ENCODE data around the gene AKAP8L. TPM values are rescaled to one million over a fixed set of nuclear protein-coding genes. Genes with fewer than 3 reads are reported as not detected.

AKAP8L gene
- total and polyA plus RNA-seq, 10 of the 15 experiments (the other 5 are each of a cell fraction or from before 2014, with no cell fraction given), result 0.66 to 64.3 (median 40.0) TPM

DNA sequence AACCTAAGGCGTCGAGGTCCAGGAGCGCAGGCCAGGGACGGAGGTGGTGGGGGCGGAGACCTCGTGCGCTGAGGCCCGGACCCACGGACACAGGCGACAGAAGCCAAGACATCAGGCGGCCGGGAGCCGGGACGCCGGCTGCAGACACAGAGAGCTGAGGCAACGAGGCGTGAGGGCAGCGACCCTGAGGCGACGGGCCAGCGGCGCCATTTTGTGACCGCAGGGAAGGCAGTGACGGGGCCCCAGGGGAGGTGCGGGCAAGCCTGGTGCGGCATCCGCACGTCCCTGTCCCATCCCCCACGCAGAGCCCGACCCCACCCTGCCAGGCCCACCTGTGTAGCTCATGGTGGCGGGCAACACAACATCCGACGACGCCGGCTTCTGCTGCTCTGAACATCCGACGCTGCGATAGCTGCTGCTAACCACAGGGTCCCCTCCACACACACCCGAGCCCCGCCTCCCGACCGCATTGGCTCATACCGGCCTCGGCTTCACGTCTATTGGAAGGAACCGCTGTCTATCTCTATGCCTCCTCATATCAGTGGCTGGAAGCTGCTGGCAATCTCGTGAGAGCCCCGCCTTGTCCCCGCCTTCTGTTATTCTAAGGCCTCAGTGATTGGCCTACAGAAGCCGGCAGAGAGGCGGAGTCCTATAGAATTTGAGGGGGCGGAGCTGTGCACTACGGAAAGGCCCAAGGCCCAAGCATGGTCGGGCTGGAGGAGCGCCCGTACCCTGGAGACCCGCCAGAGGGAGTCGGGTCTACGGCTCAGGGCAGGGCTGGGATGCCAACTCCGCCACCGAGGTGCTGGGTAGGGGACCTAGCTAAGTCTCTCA lies at the start of gene AKAP8L (continued):
- TF ChIP-seq TCF3 (IDR thresholded peaks at IDR 0.05; ENCODE audit: borderline replicate concordance, insufficient read depth, low read depth, low read length) (peak; percentile 63; the same call in 1 of the 2 replicates), PKNOX1 (IDR thresholded peaks at IDR 0.05) (peak; percentile 100), CEBPZ (IDR thresholded peaks at IDR 0.05; ENCODE audit: low read depth, low read length) (peak; percentile 98), NR2C1 (IDR thresholded peaks at IDR 0.05) (no peak; the same call in 1 of the 2 replicates), SPI1 (IDR thresholded peaks at IDR 0.05; ENCODE audit: borderline replicate concordance, insufficient read depth, low read depth, low read length) (no peak), GATAD2B (conservative IDR thresholded peaks at IDR 0.05; ENCODE audit: low read depth) (0 out of 2 replicates have a peak, but pooled peaks have one; percentile 51), ZNF24 (IDR thresholded peaks at IDR 0.05) (no peak), CHD1 (IDR thresholded peaks at IDR 0.05; ENCODE audit: low read depth, low read length) (no peak), USF2 (IDR thresholded peaks at IDR 0.05; ENCODE audit: borderline replicate concordance, low read depth, low read length) (no peak), TCF12 (IDR thresholded peaks at IDR 0.05; ENCODE audit: low read depth, low read length) (peak; percentile 80; the same call in 1 of the 2 replicates), BCL11A (IDR thresholded peaks at IDR 0.05; ENCODE audit: low read depth, low read length) (no peak), RELB (IDR thresholded peaks at IDR 0.05; ENCODE audit: low read depth) (peak; percentile 52; the same call in 1 of the 2 replicates), TAF1 (IDR thresholded peaks at IDR 0.05; ENCODE audit: borderline replicate concordance, low read depth, low read length) (peak; percentile 73), SRF (IDR thresholded peaks at IDR 0.05; ENCODE audit: low read depth in 2 of 2, low read length in 2 of 2) (peak in 1 of 2 experiments; percentile 69; a peak in 2 of 4 replicates)
- TF ChIP-seq, protein P1, sequence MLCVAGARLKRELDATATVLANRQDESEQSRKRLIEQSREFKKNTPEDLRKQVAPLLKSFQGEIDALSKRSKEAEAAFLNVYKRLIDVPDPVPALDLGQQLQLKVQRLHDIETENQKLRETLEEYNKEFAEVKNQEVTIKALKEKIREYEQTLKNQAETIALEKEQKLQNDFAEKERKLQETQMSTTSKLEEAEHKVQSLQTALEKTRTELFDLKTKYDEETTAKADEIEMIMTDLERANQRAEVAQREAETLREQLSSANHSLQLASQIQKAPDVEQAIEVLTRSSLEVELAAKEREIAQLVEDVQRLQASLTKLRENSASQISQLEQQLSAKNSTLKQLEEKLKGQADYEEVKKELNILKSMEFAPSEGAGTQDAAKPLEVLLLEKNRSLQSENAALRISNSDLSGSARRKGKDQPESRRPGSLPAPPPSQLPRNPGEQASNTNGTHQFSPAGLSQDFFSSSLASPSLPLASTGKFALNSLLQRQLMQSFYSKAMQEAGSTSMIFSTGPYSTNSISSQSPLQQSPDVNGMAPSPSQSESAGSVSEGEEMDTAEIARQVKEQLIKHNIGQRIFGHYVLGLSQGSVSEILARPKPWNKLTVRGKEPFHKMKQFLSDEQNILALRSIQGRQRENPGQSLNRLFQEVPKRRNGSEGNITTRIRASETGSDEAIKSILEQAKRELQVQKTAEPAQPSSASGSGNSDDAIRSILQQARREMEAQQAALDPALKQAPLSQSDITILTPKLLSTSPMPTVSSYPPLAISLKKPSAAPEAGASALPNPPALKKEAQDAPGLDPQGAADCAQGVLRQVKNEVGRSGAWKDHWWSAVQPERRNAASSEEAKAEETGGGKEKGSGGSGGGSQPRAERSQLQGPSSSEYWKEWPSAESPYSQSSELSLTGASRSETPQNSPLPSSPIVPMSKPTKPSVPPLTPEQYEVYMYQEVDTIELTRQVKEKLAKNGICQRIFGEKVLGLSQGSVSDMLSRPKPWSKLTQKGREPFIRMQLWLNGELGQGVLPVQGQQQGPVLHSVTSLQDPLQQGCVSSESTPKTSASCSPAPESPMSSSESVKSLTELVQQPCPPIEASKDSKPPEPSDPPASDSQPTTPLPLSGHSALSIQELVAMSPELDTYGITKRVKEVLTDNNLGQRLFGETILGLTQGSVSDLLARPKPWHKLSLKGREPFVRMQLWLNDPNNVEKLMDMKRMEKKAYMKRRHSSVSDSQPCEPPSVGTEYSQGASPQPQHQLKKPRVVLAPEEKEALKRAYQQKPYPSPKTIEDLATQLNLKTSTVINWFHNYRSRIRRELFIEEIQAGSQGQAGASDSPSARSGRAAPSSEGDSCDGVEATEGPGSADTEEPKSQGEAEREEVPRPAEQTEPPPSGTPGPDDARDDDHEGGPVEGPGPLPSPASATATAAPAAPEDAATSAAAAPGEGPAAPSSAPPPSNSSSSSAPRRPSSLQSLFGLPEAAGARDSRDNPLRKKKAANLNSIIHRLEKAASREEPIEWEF (IDR thresholded peaks at IDR 0.05; ENCODE audit: insufficient replicate concordance, low read depth, low read length), result peak; percentile 28
